GM23248 (cell line): ENCODE data around the gene YIPF4. TPM values are rescaled to one million over a fixed set of nuclear protein-coding genes. Genes with fewer than 3 reads are reported as not detected.
"Not testable (repeated sequence)": the region's sequence is repeated elsewhere in the genome, so short reads cannot be mapped to it uniquely, and the experiment has no call there.

Experiments
- DNase-seq: peaks from one replicate; pipeline ENCODE4 v3.0.0-alpha.2; 2015
- H2AFZ ChIP-seq: fragments of 200-600 bp; sonication (generic); 2 replicates; pipeline ENCODE4 v1.6.1; 2016; ENCODE audit warnings: antibody characterized with exemption
- H3F3A ChIP-seq: fragments of 200-600 bp; sonication (generic); 2 replicates; pipeline ENCODE4 v1.6.1; 2016; ENCODE audit warnings: mild to moderate bottlenecking, antibody characterized with exemption, mixed run types; ENCODE audit not compliant: insufficient read depth
- H3K27ac ChIP-seq: fragments of 200-600 bp; sonication (generic); 2 replicates; pipeline ENCODE4 v1.5.1; 2016; ENCODE audit warnings: mild to moderate bottlenecking
- H3K27me3 ChIP-seq: fragments of 200-600 bp; sonication (generic); replicated peaks from 2 replicates; pipeline ENCODE4 v1.6.1; 2016; ENCODE audit warnings: mild to moderate bottlenecking; ENCODE audit not compliant: insufficient read depth
- H3K36me3 ChIP-seq: fragments of 200-600 bp; sonication (generic); 2 replicates; pipeline ENCODE4 v1.6.1; 2016; ENCODE audit warnings: low read depth, mild to moderate bottlenecking
- H3K4me1 ChIP-seq: fragments of 200-600 bp; sonication (generic); 2 replicates; pipeline ENCODE4 v1.6.1; 2016; ENCODE audit warnings: mild to moderate bottlenecking; ENCODE audit not compliant: insufficient read depth
- H3K4me2 ChIP-seq: fragments of 200-600 bp; sonication (generic); one replicate; pipeline ENCODE4 v1.6.1; 2016; ENCODE audit warnings: mild to moderate bottlenecking; ENCODE audit not compliant: unreplicated experiment
- H3K4me3 ChIP-seq: fragments of 200-600 bp; sonication (generic); 2 replicates; pipeline ENCODE4 v1.5.1; 2016; ENCODE audit warnings: mild to moderate bottlenecking
- H3K79me2 ChIP-seq: fragments of 200-600 bp; sonication (generic); 2 replicates; pipeline ENCODE4 v1.6.1; 2016; ENCODE audit warnings: mild to moderate bottlenecking; ENCODE audit not compliant: insufficient read depth
- H3K9ac ChIP-seq: fragments of 200-600 bp; sonication (generic); 2 replicates; pipeline ENCODE4 v1.6.1; 2016; ENCODE audit warnings: mild to moderate bottlenecking
- H3K9me2 ChIP-seq: fragments of 200-600 bp; sonication (generic); 2 replicates; pipeline ENCODE4 v1.6.1; 2016; ENCODE audit warnings: mixed run types, mild to moderate bottlenecking, moderate library complexity; ENCODE audit not compliant: insufficient read depth
- H3K9me3 ChIP-seq: fragments of 200-600 bp; sonication (generic); one replicate; pipeline ENCODE4 v1.6.1; 2017; ENCODE audit warnings: low read depth
- H4K20me1 ChIP-seq: fragments of 200-600 bp; sonication (generic); 2 replicates; pipeline ENCODE4 v1.6.0; 2016; ENCODE audit not compliant: insufficient read depth
- EZH2 ChIP-seq: fragments of 200-600 bp; sonication (generic); IDR thresholded peaks from 2 replicates; pipeline ENCODE4 v1.6.1; 2018; ENCODE audit warnings: antibody characterized with exemption, mild to moderate bottlenecking; ENCODE audit not compliant: insufficient read depth, poor library complexity, severe bottlenecking
- EZH2phosphoT487 ChIP-seq: fragments of 200-600 bp; sonication (generic); IDR thresholded peaks from 2 replicates; pipeline ENCODE4 v1.6.1; 2018; ENCODE audit warnings: antibody characterized with exemption, moderate library complexity, mild to moderate bottlenecking, low read depth; ENCODE audit not compliant: insufficient read depth
- WGBS, 2 experiments: methylation state at CpG; one replicate each; pipeline ENCODE4 v1.1.6; 2015 to 2017; ENCODE audit warnings: low lambda C conversion rate in 2 of 2, low coverage in 1 of 2; ENCODE audit errors: missing lambda C conversion rate in 2 of 2; 5-methylcytosine and 5-hydroxymethylcytosine counted together
- in situ Hi-C: fragments of 300-500 bp; cut with MboI; formaldehyde crosslinking; loops from 2 replicates; pipeline ENCODE4 v1.15.0; 2020
- polyA plus RNA-seq: library from polyadenylated mRNA; unstranded; fragments of >200 nt; fragmentation: Nextera tagmentation; extraction: Ambion mirVana; gene quantifications from 2 replicates; pipeline ENCODE4 v1.2.1, GENCODE V29; 2016
- total RNA-seq: library from RNA; depleted of rRNA; stranded (reverse); fragments of >200 nt; shearing (Covaris generic); gene quantifications from 2 replicates; pipeline ENCODE4 v1.2.3, GENCODE V29; 2014

YIPF4 gene
- total and polyA plus RNA-seq, 2 experiments from 2014 or later: 55.6 to 94.7 TPM

DNA sequence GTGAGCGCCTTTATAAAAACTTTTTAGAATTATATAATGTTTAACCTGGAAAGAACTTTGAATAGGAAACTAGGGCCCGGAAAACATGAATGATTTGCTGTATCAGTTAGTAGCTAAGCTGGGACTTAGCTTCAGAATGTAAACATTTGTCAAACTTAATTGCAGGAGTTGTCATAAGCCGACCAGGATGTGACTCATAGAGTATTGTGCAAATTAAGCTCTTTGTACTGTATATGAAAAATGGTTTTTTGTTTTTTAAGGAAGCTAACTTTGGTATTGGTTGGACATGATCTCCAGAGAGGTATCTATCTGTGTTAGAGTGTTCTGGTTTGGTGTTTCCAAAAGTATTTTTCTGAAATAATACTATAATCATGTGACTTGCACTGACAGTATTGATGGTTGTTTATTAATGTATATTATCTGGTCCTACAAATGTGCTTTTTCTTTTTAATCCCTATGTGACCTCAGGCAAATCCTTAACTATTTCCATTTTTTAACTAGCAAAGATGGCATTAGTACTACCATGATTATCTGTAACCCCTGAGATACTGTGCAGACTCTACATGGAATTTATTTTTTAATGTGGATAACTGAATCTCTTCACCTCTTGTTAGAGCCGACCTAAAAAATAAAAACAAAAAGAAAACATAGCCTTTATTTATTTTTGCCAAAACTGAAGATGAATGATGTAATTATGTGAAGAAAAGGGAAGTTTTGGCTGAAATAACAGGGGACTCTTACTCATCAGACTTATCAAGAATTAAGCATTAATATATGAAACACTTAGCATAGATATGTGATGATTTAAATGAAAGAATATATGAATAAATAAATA lies 11.7 kb downstream of the YIPF4 start:
- peak overlapping the region; percentile 1; the same call in 1 of the 2 replicates for H3K4me3 ChIP-seq
- peak overlapping the region; percentile 47 for H3K27ac ChIP-seq
- 40 to 45% methylated on average over 4 of the region's 4 CpGs for WGBS, 2 experiments
- in situ Hi-C loops: no loop called here
- TF ChIP-seq EZH2phosphoT487 (no peak), EZH2 (no peak)
- H3F3A ChIP-seq: peaks cover 18% of the 10 kb centered on the region
- peak; percentile 76 for DNase-seq
- H3K9me2 ChIP-seq: no peaks in the 10 kb centered on the region
- peak overlapping the region; percentile 18; the same call in 1 of the 2 replicates for H3K9ac ChIP-seq
- no peaks in the 10 kb centered on the region for H3K9me3 ChIP-seq
- peak overlapping the region; percentile 31 for H3K4me2 ChIP-seq
- H3K4me1 ChIP-seq: peaks cover 18% of the 10 kb centered on the region
- no peaks in the 10 kb centered on the region for H3K27me3 ChIP-seq
- no peaks in the 10 kb centered on the region for H4K20me1 ChIP-seq
- no peaks in the 10 kb centered on the region; the same call in 1 of the 2 replicates for H3K36me3 ChIP-seq
- peaks cover 77% of the 10 kb centered on the region for H3K79me2 ChIP-seq
- no peak overlapping the region for H2AFZ ChIP-seq

DNA sequence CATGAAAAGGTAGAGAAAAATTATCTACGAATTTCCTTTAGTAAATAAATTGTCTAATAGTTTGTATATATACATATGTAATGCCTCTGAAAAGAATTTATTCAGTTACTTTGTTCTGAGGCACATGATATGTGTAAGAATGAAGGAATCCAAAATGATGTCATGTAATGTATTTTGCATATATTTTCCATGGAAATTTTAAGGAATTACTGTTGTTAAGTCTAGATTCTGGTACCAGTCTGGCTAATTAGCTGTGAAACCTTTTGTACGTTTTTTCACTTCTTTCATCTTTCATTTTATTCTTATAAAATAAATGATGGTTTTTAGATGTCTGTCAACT lies 12.3 kb downstream of the YIPF4 start:
- in situ Hi-C loops: no loop called here
- Histone ChIP-seq H3K4me1 (peaks cover 18% of the 10 kb centered on the region), H3K79me2 (peaks cover 72% of the 10 kb centered on the region), H3K27me3 (no peaks in the 10 kb centered on the region), H3K9me2 (no peaks in the 10 kb centered on the region), H3K27ac (peak overlapping the region; percentile 47), H4K20me1 (no peaks in the 10 kb centered on the region), H3K9ac (peak overlapping the region; percentile 18; the same call in 1 of the 2 replicates), H2AFZ (no peak overlapping the region), H3F3A (peaks cover 18% of the 10 kb centered on the region), H3K4me2 (peak overlapping the region; percentile 31), H3K36me3 (peaks cover under 1% of the 10 kb centered on the region), H3K4me3 (no peak overlapping the region), H3K9me3 (no peaks in the 10 kb centered on the region)
- peak; percentile 25 for DNase-seq
- TF ChIP-seq EZH2 (no peak), EZH2phosphoT487 (no peak)
- WGBS, 2 experiments: 87 to 100% methylated on average over 2 of the region's 2 CpGs

DNA sequence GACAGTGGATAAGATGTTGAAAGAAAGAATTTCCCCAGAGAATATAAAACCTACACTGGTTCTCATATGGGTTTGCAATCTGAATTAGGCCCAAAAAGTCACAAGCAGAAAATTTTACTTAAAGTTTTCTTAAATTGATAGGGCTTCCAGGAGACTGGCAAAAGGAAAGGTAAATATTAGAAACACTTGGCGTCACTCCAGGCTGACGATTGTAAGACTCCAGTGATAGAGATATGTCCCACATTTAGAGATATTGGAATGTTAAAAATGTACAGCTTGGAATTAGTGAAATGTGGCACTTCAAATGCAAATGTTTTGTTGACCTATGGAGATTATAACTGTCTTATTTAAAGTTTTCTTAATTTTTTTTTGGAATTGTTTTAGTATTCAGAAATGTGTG lies 14.0 kb downstream of the YIPF4 start:
- peaks cover 18% of the 10 kb centered on the region for H3F3A ChIP-seq
- H3K9me3 ChIP-seq: no peaks in the 10 kb centered on the region
- in situ Hi-C loops: no loop called here
- DNase-seq: no peak
- H3K36me3 ChIP-seq: peaks cover 11% of the 10 kb centered on the region
- no peak for TF ChIP-seq EZH2
- no peak overlapping the region for H3K9ac ChIP-seq
- no peaks in the 10 kb centered on the region for H3K9me2 ChIP-seq
- H3K27me3 ChIP-seq: no peaks in the 10 kb centered on the region
- no peak overlapping the region for H3K4me2 ChIP-seq
- H4K20me1 ChIP-seq: no peaks in the 10 kb centered on the region
- H3K79me2 ChIP-seq: peaks cover 64% of the 10 kb centered on the region
- H3K4me3 ChIP-seq: no peak overlapping the region
- no peak overlapping the region for H2AFZ ChIP-seq
- H3K4me1 ChIP-seq: peaks cover 18% of the 10 kb centered on the region
- 95 to 98% methylated on average over 2 of the region's 2 CpGs for WGBS, 2 experiments
- no peak overlapping the region for H3K27ac ChIP-seq

- H2AFZ ChIP-seq, H3K4me2 ChIP-seq, H3K9me3 ChIP-seq, H3K9ac ChIP-seq, H4K20me1 ChIP-seq, in situ Hi-C loops, H3K27me3 ChIP-seq, H3K9me2 ChIP-seq, H3K27ac ChIP-seq, DNase-seq, H3K4me3 ChIP-seq: not testable (repeated sequence)
- WGBS, 2 experiments: 90 to 98% methylated on average over 4 to 19 of the region's 26 CpGs
- Histone ChIP-seq H3K36me3 (peaks cover 16% of the 10 kb centered on the region), H3K79me2 (peaks cover 47% of the 10 kb centered on the region), H3K4me1 (peaks cover 18% of the 10 kb centered on the region), H3F3A (peaks cover 11% of the 10 kb centered on the region)
Measured at GRCh38 chr2:32293493-32293892, 15.8 kb downstream of the YIPF4 start.

- DNase-seq, H4K20me1 ChIP-seq, H3K27me3 ChIP-seq, H3K4me3 ChIP-seq, H3K9ac ChIP-seq, H2AFZ ChIP-seq, H3K4me2 ChIP-seq, H3F3A ChIP-seq, H3K27ac ChIP-seq, H3K9me2 ChIP-seq, in situ Hi-C loops, H3K9me3 ChIP-seq: not testable (repeated sequence)
- Histone ChIP-seq H3K79me2 (peaks cover 44% of the 10 kb centered on the region), H3K36me3 (peaks cover 19% of the 10 kb centered on the region), H3K4me1 (peaks cover 13% of the 10 kb centered on the region)
- 86 to 97% methylated on average over 10 to 19 of the region's 43 CpGs for WGBS, 2 experiments
Measured at GRCh38 chr2:32293966-32294562, 16.4 kb downstream of the YIPF4 start.
